MM.1S (cell line): ENCODE results near the gene NT5C1A.

Source experiments
- EZH2 ChIP-seq: fragments of 300-600 bp; sonication (generic); optimal IDR thresholded peaks from 2 replicates; pipeline ENCODE3; 2017; ENCODE audit warnings: low read depth, mild to moderate bottlenecking, antibody characterized with exemption, low read length, mixed read lengths
- TF ChIP-seq, protein P1 (sequence below): fragments of 300-600 bp; sonication (generic); IDR thresholded peaks from 2 replicates; pipeline ENCODE4 v1.5.1; 2016; ENCODE audit warnings: antibody characterized with exemption, low read length, mixed read lengths

DNA sequence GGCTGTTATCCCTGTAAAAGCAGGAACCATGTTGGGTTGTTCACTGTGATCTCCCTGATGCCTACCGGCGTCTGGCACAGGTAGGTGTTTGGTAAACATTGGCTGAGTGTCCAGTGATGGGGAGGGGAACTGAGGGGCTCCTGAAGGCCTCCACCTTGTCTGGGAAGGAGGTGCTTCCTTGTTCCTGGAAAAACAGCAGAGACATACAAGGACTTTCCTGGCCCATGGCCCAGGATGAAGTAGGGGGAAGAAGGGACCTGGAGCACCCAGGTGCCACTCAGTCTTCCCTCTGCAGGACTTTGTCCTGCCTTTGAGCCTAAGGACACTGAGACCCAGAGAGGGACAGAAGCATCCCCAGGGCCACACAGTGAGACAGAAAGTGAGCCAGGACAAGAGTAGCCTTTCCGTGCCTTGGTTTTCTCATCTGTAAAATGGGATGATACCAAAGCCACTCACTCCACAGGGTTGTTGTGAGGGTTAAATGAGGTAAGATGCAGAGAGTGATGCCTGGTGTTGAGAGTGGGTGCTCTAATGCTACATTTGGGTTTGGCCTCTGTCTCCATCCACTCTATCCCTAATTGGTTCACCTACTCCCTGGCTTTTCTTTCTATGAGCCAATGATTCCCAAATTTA, 26.4 kb downstream of the NT5C1A start:
- TF ChIP-seq, protein P1, sequence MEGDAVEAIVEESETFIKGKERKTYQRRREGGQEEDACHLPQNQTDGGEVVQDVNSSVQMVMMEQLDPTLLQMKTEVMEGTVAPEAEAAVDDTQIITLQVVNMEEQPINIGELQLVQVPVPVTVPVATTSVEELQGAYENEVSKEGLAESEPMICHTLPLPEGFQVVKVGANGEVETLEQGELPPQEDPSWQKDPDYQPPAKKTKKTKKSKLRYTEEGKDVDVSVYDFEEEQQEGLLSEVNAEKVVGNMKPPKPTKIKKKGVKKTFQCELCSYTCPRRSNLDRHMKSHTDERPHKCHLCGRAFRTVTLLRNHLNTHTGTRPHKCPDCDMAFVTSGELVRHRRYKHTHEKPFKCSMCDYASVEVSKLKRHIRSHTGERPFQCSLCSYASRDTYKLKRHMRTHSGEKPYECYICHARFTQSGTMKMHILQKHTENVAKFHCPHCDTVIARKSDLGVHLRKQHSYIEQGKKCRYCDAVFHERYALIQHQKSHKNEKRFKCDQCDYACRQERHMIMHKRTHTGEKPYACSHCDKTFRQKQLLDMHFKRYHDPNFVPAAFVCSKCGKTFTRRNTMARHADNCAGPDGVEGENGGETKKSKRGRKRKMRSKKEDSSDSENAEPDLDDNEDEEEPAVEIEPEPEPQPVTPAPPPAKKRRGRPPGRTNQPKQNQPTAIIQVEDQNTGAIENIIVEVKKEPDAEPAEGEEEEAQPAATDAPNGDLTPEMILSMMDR = no peak
- TF ChIP-seq EZH2 = no peak
